Measurements from ENCODE around the gene FNDC1.

GRCh38 chr6:159148641-159149040 lies 20.6 kb upstream of the FNDC1 start:
- TF ChIP-seq POLR2A (IDR thresholded peaks at IDR 0.05; ENCODE audit: low read depth, low read length) = no peak
- no peak for TF ChIP-seq PAX5 (IDR thresholded peaks at IDR 0.05; ENCODE audit: insufficient read depth, low read length, severe bottlenecking)

Data from GM12891 (cell line).